ENCODE measurements around the gene CAPN11.

GRCh38 chr6:44182911-44183390, 24.3 kb downstream of the CAPN11 start:
- no peak for TF ChIP-seq CTCF (IDR thresholded peaks at IDR 0.05; ENCODE audit: low read depth, low read length, missing input control)
- no peak for TF ChIP-seq GABPA (IDR thresholded peaks at IDR 0.05 in 1 of 2, conservative IDR thresholded peaks at IDR 0.05 in 1 of 2)
- TF ChIP-seq YY1 (IDR thresholded peaks at IDR 0.05) = no peak
- TF ChIP-seq MAX (IDR thresholded peaks at IDR 0.05) = no peak
- TF ChIP-seq SP1 (IDR thresholded peaks at IDR 0.05) = no peak
- TF ChIP-seq RAD21 (IDR thresholded peaks at IDR 0.05) = no peak
- no peak for TF ChIP-seq TAF1 (conservative IDR thresholded peaks at IDR 0.05)
- no peak for TF ChIP-seq JUND (IDR thresholded peaks at IDR 0.05)
- no peak for TF ChIP-seq ATF3 (IDR thresholded peaks at IDR 0.05)
- no peak for TF ChIP-seq NR2F2 (IDR thresholded peaks at IDR 0.05)
- no peak for TF ChIP-seq REST (IDR thresholded peaks at IDR 0.05)
- TF ChIP-seq RXRA (IDR thresholded peaks at IDR 0.05) = no peak
- no peak for TF ChIP-seq ZBTB33 (IDR thresholded peaks at IDR 0.05)
- TF ChIP-seq EGR1 (IDR thresholded peaks at IDR 0.05; ENCODE audit: low read depth in 2 of 2) = no peak

Data from liver (tissue), 3 donors.